ENCODE data around the gene PCP4L1. TPM values are rescaled to one million over a fixed set of nuclear protein-coding genes. Genes with fewer than 3 reads are reported as not detected.
"Not testable (repeated sequence)": the region's sequence is repeated elsewhere in the genome, so short reads cannot be mapped to it uniquely, and the experiment has no call there.

The PCP4L1 gene
- total and polyA plus RNA-seq, 5 experiments from 2014 or later: not detected

- Mint-ChIP-seq H3K36me3 (peaks cover 0 to 3% (median 0%) of the 10 kb centered on the region in 3 donors), H3K9me3 (no peaks in the 10 kb centered on the region), H3K27ac (peak overlapping the region; percentile 62 to 90 (median 82)), H3K4me3 (peak overlapping the region in 5 of 10 donors; percentile 4 to 48 (median 25)), H3K27me3 (no peaks in the 10 kb centered on the region), H3K4me1 (peaks cover 52 to 82% (median 77%) of the 10 kb centered on the region in 4 donors)
- ATAC-seq (no peak), DNase-seq (no peak)
- POLR2A ChIA-PET: interaction anchor here (0.5 to 15.0 kb wide), 9 partner anchors 10 to 169 kb away, joined by 3 to 231 read pairs (median 5); partner anchors contain the start of genes FCER1G and NDUFS2
These were observed 36.1 kb upstream of the PCP4L1 start for GRCh38 chr1:161222175-161223019.

- no peaks in the 10 kb centered on the region for H3K27me3 Mint-ChIP-seq
- peaks cover 0 to 13% (median 0%) of the 10 kb centered on the region in 3 donors for H3K36me3 Mint-ChIP-seq
- H3K27ac Mint-ChIP-seq: peak overlapping the region in 9 of 10 donors; percentile 15 to 90 (median 63)
- POLR2A ChIA-PET: interaction anchor here (0.5 to 15.0 kb wide), 15 partner anchors 11 to 900 kb away, joined by 3 to 231 read pairs (median 4); partner anchors contain the start of genes FCER1G, NDUFS2 and SDHC
- no peak for DNase-seq
- H3K4me3 Mint-ChIP-seq: peak overlapping the region in 1 of 10 donors; percentile 47
- peaks cover 41 to 77% (median 69%) of the 10 kb centered on the region in 4 donors for H3K4me1 Mint-ChIP-seq
- ATAC-seq: no peak
- H3K9me3 Mint-ChIP-seq: no peaks in the 10 kb centered on the region
These were observed 34.5 kb upstream of the PCP4L1 start for GRCh38 chr1:161223805-161224694.

GRCh38 chr1:161224695-161225087 lies 33.9 kb upstream of the PCP4L1 start:
- ATAC-seq, H3K4me3 Mint-ChIP-seq, H3K27me3 Mint-ChIP-seq, DNase-seq, H3K9me3 Mint-ChIP-seq: not testable (repeated sequence)
- POLR2A ChIA-PET: interaction anchor here (0.5 to 15.0 kb wide), 10 partner anchors 12 to 162 kb away, joined by 3 to 231 read pairs (median 14); partner anchors contain the start of genes ADAMTS4, FCER1G, NDUFS2 and PPOX
- H3K4me1 Mint-ChIP-seq: peaks cover 36 to 70% (median 63%) of the 10 kb centered on the region in 4 donors
- H3K27ac Mint-ChIP-seq: peak overlapping the region in 7 of 10 donors; percentile 31 to 99 (median 96)
- peaks cover 0 to 13% (median 0%) of the 10 kb centered on the region in 3 donors for H3K36me3 Mint-ChIP-seq

GRCh38 chr1:161225178-161225533 lies 33.4 kb upstream of the PCP4L1 start:
- peak overlapping the region; percentile 87 to 99 (median 96) for H3K27ac Mint-ChIP-seq
- DNase-seq (no peak), ATAC-seq (peak; percentile 0 to 6)
- peaks cover 33 to 66% (median 58%) of the 10 kb centered on the region in 4 donors for H3K4me1 Mint-ChIP-seq
- H3K27me3 Mint-ChIP-seq: no peaks in the 10 kb centered on the region
- peak overlapping the region in 7 of 10 donors; percentile 19 to 100 (median 100) for H3K4me3 Mint-ChIP-seq
- H3K36me3 Mint-ChIP-seq: peaks cover 0 to 11% (median 0%) of the 10 kb centered on the region in 3 donors
- POLR2A ChIA-PET: interaction anchor here (0.6 to 15.0 kb wide), 24 partner anchors 12 to 1198 kb away, joined by 3 to 231 read pairs (median 8); partner anchors contain the start of genes ADAMTS4, ARHGAP30, B4GALT3 and CFAP126
- H3K9me3 Mint-ChIP-seq: no peaks in the 10 kb centered on the region

- H3K27ac Mint-ChIP-seq: peak within 1 kb of the TSS; percentile 87 to 99 (median 96)
- H3K27me3 Mint-ChIP-seq: no peaks in the 10 kb centered on the region
- peak; percentile 97 to 98 for ATAC-seq
- peaks cover 33 to 62% (median 54%) of the 10 kb centered on the region in 4 donors for H3K4me1 Mint-ChIP-seq
- H3K4me3 Mint-ChIP-seq: peak within 1 kb of the TSS; percentile 94 to 100 (median 100)
- POLR2A ChIA-PET: interaction anchor here (0.6 to 15.0 kb wide), 28 partner anchors 13 to 1199 kb away, joined by 3 to 231 read pairs (median 6); partner anchors contain the start of genes ADAMTS4, ARHGAP30, B4GALT3 and CFAP126
- H3K9me3 Mint-ChIP-seq: no peaks in the 10 kb centered on the region
- peaks cover 0 to 16% (median 0%) of the 10 kb centered on the region in 3 donors for H3K36me3 Mint-ChIP-seq
- peak; percentile 68 to 97 (median 88) for DNase-seq
These were observed 32.8 kb upstream of the PCP4L1 start, which contains the start of gene TOMM40L for GRCh38 chr1:161225534-161226319. Gene TOMM40L, plus strand, starts transcription at chr1:161226060. Its CDS starts 430 bp downstream, at chr1:161226490.

GRCh38 chr1:161226320-161226711 lies 32.2 kb upstream of the PCP4L1 start:
- DNase-seq: no peak
- Mint-ChIP-seq H3K4me3 (peak overlapping the region; percentile 94 to 100 (median 100)), H3K4me1 (peaks cover 32 to 59% (median 52%) of the 10 kb centered on the region in 4 donors), H3K9me3 (no peaks in the 10 kb centered on the region), H3K27ac (peak overlapping the region; percentile 87 to 99 (median 96)), H3K36me3 (peaks cover 0 to 16% (median 0%) of the 10 kb centered on the region in 3 donors), H3K27me3 (no peaks in the 10 kb centered on the region)
- ATAC-seq: no peak
- POLR2A ChIA-PET: interaction anchor here (0.6 to 15.0 kb wide), 16 partner anchors 13 to 1127 kb away, joined by 3 to 231 read pairs (median 12); partner anchors contain the start of genes ADAMTS4, B4GALT3, FCER1G and NDUFS2

GRCh38 chr1:161226759-161227158 lies 31.8 kb upstream of the PCP4L1 start:
- H3K9me3 Mint-ChIP-seq: no peaks in the 10 kb centered on the region
- peak overlapping the region in 6 of 10 donors; percentile 23 to 96 (median 80) for H3K27ac Mint-ChIP-seq
- peak overlapping the region; percentile 94 to 100 (median 100) for H3K4me3 Mint-ChIP-seq
- H3K36me3 Mint-ChIP-seq: peaks cover 0 to 16% (median 0%) of the 10 kb centered on the region in 3 donors
- no peaks in the 10 kb centered on the region for H3K27me3 Mint-ChIP-seq
- no peak for ATAC-seq
- H3K4me1 Mint-ChIP-seq: peaks cover 31 to 56% (median 50%) of the 10 kb centered on the region in 4 donors
- no peak for DNase-seq
- POLR2A ChIA-PET: interaction anchor here (1.0 to 15.0 kb wide), 10 partner anchors 14 to 155 kb away, joined by 5 to 231 read pairs (median 20); partner anchors contain the start of genes FCER1G, NDUFS2, PPOX and SDHC

GRCh38 chr1:161227196-161227871 lies 31.2 kb upstream of the PCP4L1 start:
- POLR2A ChIA-PET: interaction anchor here (1.0 to 15.0 kb wide), 9 partner anchors 14 to 155 kb away, joined by 5 to 231 read pairs (median 23); partner anchors contain the start of genes FCER1G, NDUFS2, PPOX and SDHC
- peak; percentile 43 to 46 for ATAC-seq
- peaks cover 27 to 50% (median 45%) of the 10 kb centered on the region in 4 donors for H3K4me1 Mint-ChIP-seq

GRCh38 chr1:161228032-161228431 lies 30.5 kb upstream of the PCP4L1 start:
- no peak for ATAC-seq
- Mint-ChIP-seq H3K4me1 (peaks cover 25 to 45% (median 43%) of the 10 kb centered on the region in 4 donors), H3K27me3 (no peaks in the 10 kb centered on the region), H3K36me3 (peaks cover 0 to 16% (median 0%) of the 10 kb centered on the region in 3 donors), H3K9me3 (no peaks in the 10 kb centered on the region), H3K27ac (peak overlapping the region in 9 of 10 donors; percentile 27 to 96 (median 81)), H3K4me3 (peak overlapping the region in 7 of 10 donors; percentile 89 to 100 (median 99))
- DNase-seq: no peak
- POLR2A ChIA-PET: interaction anchor here (1.1 to 15.0 kb wide), 5 partner anchors 15 to 86 kb away, joined by 7 to 231 read pairs (median 28); partner anchors contain the start of genes FCER1G, NDUFS2 and SDHC

More at GRCh38 chr1:161227196-161227871, 31.2 kb upstream of the PCP4L1 start:
- peak overlapping the region; percentile 89 to 100 (median 100) for H3K4me3 Mint-ChIP-seq
- H3K27ac Mint-ChIP-seq: peak overlapping the region; percentile 44 to 96 (median 79)
- H3K36me3 Mint-ChIP-seq: peaks cover 0 to 16% (median 0%) of the 10 kb centered on the region in 3 donors
- no peaks in the 10 kb centered on the region for H3K27me3 Mint-ChIP-seq
- H3K9me3 Mint-ChIP-seq: no peaks in the 10 kb centered on the region
- peak; percentile 75 to 93 (median 84) for DNase-seq

- H3K27ac Mint-ChIP-seq: peak overlapping the region in 3 of 10 donors; percentile 11 to 60 (median 57)
- H3K4me3 Mint-ChIP-seq: no peak overlapping the region
These were observed 28.6 kb upstream of the PCP4L1 start for GRCh38 chr1:161229896-161230295.

More at GRCh38 chr1:161229896-161230295, 28.6 kb upstream of the PCP4L1 start:
- POLR2A ChIA-PET: interaction anchor here (0.6 to 15.0 kb wide), 3 partner anchors 26 to 61 kb away, joined by 3 to 231 read pairs (median 3); partner anchors contain the start of gene NDUFS2
- H3K9me3 Mint-ChIP-seq: no peaks in the 10 kb centered on the region
- peaks cover 19 to 34% (median 33%) of the 10 kb centered on the region in 4 donors for H3K4me1 Mint-ChIP-seq
- ATAC-seq: no peak
- no peak for DNase-seq
- H3K36me3 Mint-ChIP-seq: peaks cover 0 to 16% (median 0%) of the 10 kb centered on the region in 3 donors
- H3K27me3 Mint-ChIP-seq: no peaks in the 10 kb centered on the region
